ENCODE results near the gene JAML.
A peak's percentile ranks its signal among the peaks of the same experiment; 100 is the strongest.

The JAML gene

GRCh38 chr11:118175031-118175992, 49.5 kb downstream of the JAML start:
- H3K9me3 Mint-ChIP-seq, result no peaks in the 10 kb centered on the region
- H3K27ac Mint-ChIP-seq, result peak overlapping the region; percentile 29
- peaks cover 59% of the 10 kb centered on the region for H3K27me3 Mint-ChIP-seq (ENCODE audit: low read depth, poor library complexity)
- peaks cover 32% of the 10 kb centered on the region for H3K4me1 Mint-ChIP-seq
- no peak for DNase-seq
- H3K4me3 Mint-ChIP-seq, result peak overlapping the region; percentile 82
- H3K36me3 Mint-ChIP-seq (ENCODE audit: low read depth), result no peaks in the 10 kb centered on the region
- TF ChIP-seq CTCF (IDR thresholded peaks at IDR 0.05), result no peak

DNA sequence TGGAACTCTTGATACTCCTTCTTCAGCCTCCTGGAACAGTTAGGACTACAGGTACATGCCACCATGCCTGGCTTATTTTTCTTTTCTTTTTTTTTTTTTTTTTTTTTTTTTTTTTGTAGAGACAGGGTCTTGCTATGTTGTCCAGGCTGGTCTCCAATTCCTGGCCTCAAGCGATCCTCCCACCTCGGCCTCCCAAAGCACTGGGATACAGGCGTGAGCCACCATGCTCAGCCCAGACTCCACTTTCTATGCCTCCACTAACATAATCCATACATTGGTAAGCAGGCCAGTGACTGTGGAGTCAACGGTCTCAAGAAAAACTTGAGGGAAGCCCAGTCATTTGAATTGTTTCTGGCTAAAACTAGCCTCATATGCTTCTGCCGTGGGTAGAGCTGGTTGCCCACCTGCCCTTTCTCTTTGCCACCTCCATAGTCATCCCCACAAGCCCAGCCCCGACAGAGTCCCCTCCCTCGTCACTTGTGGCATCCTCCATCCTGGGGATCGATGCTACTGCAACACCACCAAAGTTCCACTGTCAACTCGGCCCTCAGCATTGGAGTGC, 50.7 kb downstream of the JAML start:
- TF ChIP-seq CTCF (IDR thresholded peaks at IDR 0.05), result no peak
- H3K36me3 Mint-ChIP-seq (ENCODE audit: low read depth), result no peaks in the 10 kb centered on the region
- H3K4me1 Mint-ChIP-seq, result peaks cover 25% of the 10 kb centered on the region
- H3K27ac Mint-ChIP-seq, result peak overlapping the region; percentile 6
- no peak for DNase-seq
- peaks cover 72% of the 10 kb centered on the region for H3K27me3 Mint-ChIP-seq (ENCODE audit: low read depth, poor library complexity)
- no peaks in the 10 kb centered on the region for H3K9me3 Mint-ChIP-seq
- H3K4me3 Mint-ChIP-seq, result peak overlapping the region; percentile 82

DNA sequence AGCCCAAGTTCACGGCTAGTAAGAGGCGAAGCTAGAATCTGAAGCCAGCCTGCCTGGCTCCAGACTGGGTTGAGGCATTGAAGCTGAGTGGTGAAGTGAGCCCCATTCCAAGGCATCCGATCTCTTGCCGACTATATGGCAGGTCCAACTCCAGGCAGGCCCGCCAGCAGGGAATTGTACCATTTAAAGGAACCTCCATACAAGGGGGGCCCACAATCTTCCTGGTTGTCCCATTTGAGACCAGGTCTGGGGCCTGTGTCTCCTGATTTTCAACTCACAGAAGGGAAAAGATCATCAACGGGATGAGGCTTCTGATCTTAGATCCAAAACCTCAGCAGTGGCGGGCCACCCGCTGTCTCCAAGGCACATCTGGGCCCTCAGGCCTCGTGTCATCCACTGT, 52.5 kb downstream of the JAML start:
- Mint-ChIP-seq H3K9me3 (no peaks in the 10 kb centered on the region), H3K36me3 (ENCODE audit: low read depth) (no peaks in the 10 kb centered on the region), H3K4me3 (no peak overlapping the region), H3K27ac (no peak overlapping the region), H3K27me3 (ENCODE audit: low read depth, poor library complexity) (peaks cover 89% of the 10 kb centered on the region), H3K4me1 (peaks cover 25% of the 10 kb centered on the region)
- DNase-seq, result no peak
- no peak for TF ChIP-seq CTCF (IDR thresholded peaks at IDR 0.05)

DNA sequence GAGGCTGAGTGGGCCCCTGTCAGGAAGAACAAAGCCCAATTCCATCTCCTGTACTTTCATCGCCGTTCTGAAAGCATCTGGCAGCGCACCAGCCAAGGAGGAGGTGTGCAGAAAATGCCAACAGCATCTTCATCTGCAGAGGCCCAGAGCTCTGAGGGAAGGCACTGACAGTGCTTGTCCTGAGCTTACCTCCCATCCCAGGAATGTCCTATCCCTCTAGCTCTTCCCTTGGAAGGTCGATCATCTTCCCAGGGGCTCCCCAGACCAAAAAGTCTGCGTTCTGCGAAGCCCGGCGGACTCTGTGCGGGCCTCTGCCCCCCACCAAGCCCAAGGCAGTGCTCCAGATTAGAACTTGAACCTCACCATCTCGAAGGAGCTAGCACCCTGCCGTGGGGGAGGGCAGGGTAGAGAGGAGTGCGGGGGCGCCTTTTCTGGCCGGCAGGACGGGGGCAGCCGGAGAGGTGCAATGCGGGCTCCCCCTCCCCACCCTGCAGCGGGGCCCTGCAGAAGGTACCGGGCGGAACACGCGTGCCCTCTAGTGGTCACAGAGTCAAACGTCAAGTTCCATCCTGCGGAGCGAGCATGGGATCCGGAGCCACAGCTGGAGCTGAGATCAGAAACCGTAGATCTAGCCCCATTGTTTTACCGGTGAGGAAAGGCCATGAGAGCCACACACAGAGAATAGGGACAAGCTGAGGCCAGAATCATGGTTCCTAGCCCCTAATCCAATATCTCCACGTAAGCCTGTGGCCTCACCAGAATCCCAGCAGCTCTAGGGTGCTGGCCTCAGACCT, 53.3 kb downstream of the JAML start:
- TF ChIP-seq CTCF (IDR thresholded peaks at IDR 0.05), result peak; percentile 92
- no peaks in the 10 kb centered on the region for H3K9me3 Mint-ChIP-seq
- H3K36me3 Mint-ChIP-seq (ENCODE audit: low read depth), result no peaks in the 10 kb centered on the region
- peaks cover 97% of the 10 kb centered on the region for H3K27me3 Mint-ChIP-seq (ENCODE audit: low read depth, poor library complexity)
- no peak overlapping the region for H3K27ac Mint-ChIP-seq
- DNase-seq, result peak; percentile 86
- H3K4me3 Mint-ChIP-seq, result no peak overlapping the region
- H3K4me1 Mint-ChIP-seq, result peaks cover 23% of the 10 kb centered on the region

- no peaks in the 10 kb centered on the region for H3K9me3 Mint-ChIP-seq
- H3K4me1 Mint-ChIP-seq, result peaks cover 18% of the 10 kb centered on the region
- no peak overlapping the region for H3K4me3 Mint-ChIP-seq
- no peaks in the 10 kb centered on the region for H3K36me3 Mint-ChIP-seq (ENCODE audit: low read depth)
- H3K27me3 Mint-ChIP-seq (ENCODE audit: low read depth, poor library complexity), result peaks cover 97% of the 10 kb centered on the region
- DNase-seq, result no peak
- no peak for TF ChIP-seq CTCF (IDR thresholded peaks at IDR 0.05)
- H3K27ac Mint-ChIP-seq, result no peak overlapping the region
Observed at GRCh38 chr11:118170882-118171268, 53.9 kb downstream of the JAML start.
